Erythroblast (primary cell): ENCODE measurements around the gene CLDN24.
"Not testable (repeated sequence)": the region's sequence is repeated elsewhere in the genome, so short reads cannot be mapped to it uniquely, and the experiment has no call there.

ENCODE experiments used
- GATA1 ChIP-seq: IDR thresholded peaks from 2 replicates; pipeline ENCODE4 v1.6.1; 2011; ENCODE audit warnings: low read depth, mild to moderate bottlenecking, control low read depth, low read length, moderate library complexity
- POLR2A ChIP-seq: IDR thresholded peaks from 2 replicates; pipeline ENCODE4 v1.6.1; 2011; ENCODE audit warnings: mild to moderate bottlenecking, low read length

- not testable (repeated sequence) for TF ChIP-seq POLR2A, GATA1
These were observed 4.2 kb upstream of the CLDN24 start for GRCh38 chr4:183326387-183326786.
